ENCODE data around the gene SMC1A. TPM values are rescaled to one million over a fixed set of nuclear protein-coding genes. Genes with fewer than 3 reads are reported as not detected.
"Not testable (repeated sequence)": the region's sequence is repeated elsewhere in the genome, so short reads cannot be mapped to it uniquely, and the experiment has no call there.

SMC1A gene
- 10 to 100 TPM; 38.6 to 83.7 (median 52.6) TPM for polyA plus RNA-seq (ENCODE audit: insufficient read length in 10 of 10)
- long read RNA-seq, donor 1, result 0 reads
- long read RNA-seq, donor 2, result 0 reads
- long read RNA-seq, donor 3, result 0 reads
- long read RNA-seq, donor 4, result 0 reads
- long read RNA-seq, donor 5, partial matches to known transcripts, result 11 of 11 reads
- long read RNA-seq, donor 5, other reads (novel, unspliced or antisense), result 0 of 11 reads
- long read RNA-seq, donor 6, result 0 reads
- long read RNA-seq, donor 7, result 0 reads
- long read RNA-seq, donor 8, result 0 reads
- long read RNA-seq, donor 9, result 0 reads

- DNase-seq, result peak; percentile 94 to 99 (median 98)
These were observed at the start of gene SMC1A for GRCh38 chrX:53422086-53422860. SMC1A (minus strand) TSS chrX:53422654; CDS start chrX:53422600, 54 bp downstream.

GRCh38 chrX:53471346-53471745, 48.9 kb upstream of the SMC1A start:
- DNase-seq, result no peak

GRCh38 chrX:53468659-53469058, 46.2 kb upstream of the SMC1A start:
- DNase-seq, result not testable (repeated sequence)

GRCh38 chrX:53458082-53458481, 35.6 kb upstream of the SMC1A start:
- DNase-seq, result peak in 1 of 3 donors; percentile 19

GRCh38 chrX:53456254-53456653, 33.8 kb upstream of the SMC1A start:
- no peak for DNase-seq

- no peak for DNase-seq
These were observed 30.4 kb upstream of the SMC1A start for GRCh38 chrX:53452812-53453211.

GRCh38 chrX:53449632-53450031, 27.2 kb upstream of the SMC1A start:
- no peak for DNase-seq

- no peak for DNase-seq
These were observed 25.0 kb upstream of the SMC1A start for GRCh38 chrX:53447441-53447840.

- no peak for DNase-seq
These were observed 23.5 kb upstream of the SMC1A start for GRCh38 chrX:53445977-53446376.

- DNase-seq, result no peak
These were observed 19.8 kb upstream of the SMC1A start for GRCh38 chrX:53442322-53442631.

GRCh38 chrX:53441531-53442321, 19.3 kb upstream of the SMC1A start:
- DNase-seq, result peak; percentile 22 to 63 (median 54)

GRCh38 chrX:53440621-53441517, 18.4 kb upstream of the SMC1A start:
- peak in 1 of 3 donors; percentile 43 for DNase-seq

- DNase-seq, result no peak
These were observed 17.6 kb upstream of the SMC1A start for GRCh38 chrX:53440101-53440500.

- DNase-seq, result no peak
These were observed 16.4 kb upstream of the SMC1A start for GRCh38 chrX:53438832-53439230.

- no peak for DNase-seq
These were observed 15.8 kb upstream of the SMC1A start for GRCh38 chrX:53438174-53438831.

- no peak for DNase-seq
These were observed 14.8 kb upstream of the SMC1A start for GRCh38 chrX:53437206-53437605.

- DNase-seq, result peak; percentile 23 to 54 (median 47)
These were observed 13.5 kb upstream of the SMC1A start for GRCh38 chrX:53435997-53436396.

- DNase-seq, result peak; percentile 67 to 89 (median 79)
These were observed 11.5 kb upstream of the SMC1A start, which contains the start of gene HSD17B10 for GRCh38 chrX:53433651-53434639. HSD17B10 (minus strand) TSS chrX:53434370; CDS start chrX:53434345, 25 bp downstream.

- DNase-seq, result no peak
These were observed 7.8 kb upstream of the SMC1A start for GRCh38 chrX:53430231-53430630.

Data from muscle of back (tissue), 13 donors.